HG02763 (cell line): Measurements from ENCODE around the gene SNAPC2.
"Not testable (repeated sequence)": the region's sequence is repeated elsewhere in the genome, so short reads cannot be mapped to it uniquely, and the experiment has no call there.

ENCODE experiments used
- ATAC-seq: cut with Tn5 transposase; IDR thresholded peaks from one replicate; pipeline ENCODE4 v1.9.1; 2021; ENCODE audit warnings: mild to moderate bottlenecking, moderate library complexity; ENCODE audit not compliant: unreplicated experiment

Gene SNAPC2

GRCh38 chr19:7888145-7888825 is 31.9 kb upstream of the SNAPC2 start, which contains the start of gene LRRC8E:
LRRC8E (plus strand) TSS chr19:7888510; CDS start chr19:7895604, 7,094 bp downstream.
- ATAC-seq, result no peak

GRCh38 chr19:7888826-7889217 is 31.3 kb upstream of the SNAPC2 start:
- no peak for ATAC-seq

GRCh38 chr19:7893362-7894101 is 26.6 kb upstream of the SNAPC2 start:
- ATAC-seq, result not testable (repeated sequence)

GRCh38 chr19:7894612-7895309 is 25.4 kb upstream of the SNAPC2 start:
- no peak for ATAC-seq

GRCh38 chr19:7895565-7895964 is 24.6 kb upstream of the SNAPC2 start:
- ATAC-seq, result no peak

GRCh38 chr19:7897292-7897691 is 22.8 kb upstream of the SNAPC2 start:
- ATAC-seq, result no peak

GRCh38 chr19:7898967-7899366 is 21.2 kb upstream of the SNAPC2 start:
- ATAC-seq, result no peak

GRCh38 chr19:7899751-7900378 is 20.3 kb upstream of the SNAPC2 start:
- ATAC-seq, result no peak

- ATAC-seq, result no peak
These were observed 19.7 kb upstream of the SNAPC2 start for GRCh38 chr19:7900401-7900870.

GRCh38 chr19:7900931-7901330 is 19.2 kb upstream of the SNAPC2 start:
- ATAC-seq, result no peak

GRCh38 chr19:7901337-7901736 is 18.8 kb upstream of the SNAPC2 start:
- no peak for ATAC-seq

GRCh38 chr19:7902796-7903243 is 17.3 kb upstream of the SNAPC2 start:
- ATAC-seq, result no peak

- ATAC-seq, result peak; percentile 90
These were observed 16.7 kb upstream of the SNAPC2 start, which contains the start of gene MAP2K7 for GRCh38 chr19:7903244-7904073. MAP2K7 (plus strand) TSS chr19:7903877; CDS start chr19:7903945, 68 bp downstream.

- peak; percentile 31 for ATAC-seq
These were observed 15.8 kb upstream of the SNAPC2 start for GRCh38 chr19:7904074-7905020.

GRCh38 chr19:7905268-7905667 is 14.9 kb upstream of the SNAPC2 start:
- ATAC-seq, result no peak

GRCh38 chr19:7905859-7906258 is 14.3 kb upstream of the SNAPC2 start:
- ATAC-seq, result no peak

- ATAC-seq, result no peak
These were observed 13.0 kb upstream of the SNAPC2 start for GRCh38 chr19:7907122-7907521.

GRCh38 chr19:7907544-7907943 is 12.6 kb upstream of the SNAPC2 start:
- ATAC-seq, result no peak
